ENCODE results near the gene PPP2R2B.

Gene PPP2R2B

GRCh38 chr5:146538432-146538831, 340.1 kb downstream of the PPP2R2B start:
- no peak overlapping the region for H3K4me3 ChIP-seq (replicated peaks; ENCODE audit: insufficient read depth, low read length)
- H3K27ac ChIP-seq (replicated peaks), result no peak overlapping the region
- no peak for DNase-seq (ENCODE audit: low read depth in 1 of 2, low spot score in 1 of 2)
- TF ChIP-seq POLR2AphosphoS5 (IDR thresholded peaks at IDR 0.05; ENCODE audit: low read depth) (no peak), SPI1 (IDR thresholded peaks at IDR 0.05; ENCODE audit: borderline replicate concordance, low read depth) (no peak), GABPA (IDR thresholded peaks at IDR 0.05; ENCODE audit: low read depth) (no peak), CTCF (IDR thresholded peaks at IDR 0.05; ENCODE audit: insufficient read depth, low read length) (no peak), REST (IDR thresholded peaks at IDR 0.05; ENCODE audit: insufficient replicate concordance, low read depth) (no peak)
- H3K27me3 ChIP-seq (ENCODE audit: insufficient read depth, poor library complexity, severe bottlenecking), result no peaks in the 10 kb centered on the region

- H3K4me3 ChIP-seq (replicated peaks; ENCODE audit: insufficient read depth, low read length), result no peak overlapping the region
- no peaks in the 10 kb centered on the region for H3K27me3 ChIP-seq (ENCODE audit: insufficient read depth, poor library complexity, severe bottlenecking)
- no peak overlapping the region for H3K27ac ChIP-seq (replicated peaks)
- no peak for TF ChIP-seq POLR2AphosphoS5 (IDR thresholded peaks at IDR 0.05; ENCODE audit: low read depth)
- TF ChIP-seq GABPA (IDR thresholded peaks at IDR 0.05; ENCODE audit: low read depth), result no peak
- no peak for DNase-seq (ENCODE audit: low read depth in 1 of 2, low spot score in 1 of 2)
Observed at GRCh38 chr5:146533882-146534281, 344.7 kb downstream of the PPP2R2B start.

- peak; percentile 24; the same call in 1 of the 2 replicates for TF ChIP-seq SPI1 (IDR thresholded peaks at IDR 0.05; ENCODE audit: borderline replicate concordance, low read depth)
- TF ChIP-seq GABPA (IDR thresholded peaks at IDR 0.05; ENCODE audit: low read depth), result no peak
- TF ChIP-seq CTCF (IDR thresholded peaks at IDR 0.05; ENCODE audit: insufficient read depth, low read length), result peak; percentile 89
- no peak overlapping the region for H3K4me3 ChIP-seq (replicated peaks; ENCODE audit: insufficient read depth, low read length)
- H3K27ac ChIP-seq (replicated peaks), result no peak overlapping the region
- DNase-seq (ENCODE audit: low read depth in 1 of 2, low spot score in 1 of 2), result peak; percentile 29 to 70
- H3K27me3 ChIP-seq (ENCODE audit: insufficient read depth, poor library complexity, severe bottlenecking), result no peaks in the 10 kb centered on the region
Observed at GRCh38 chr5:146533260-146533857, 345.2 kb downstream of the PPP2R2B start.
